WTC11 (cell line): Measurements from ENCODE around the gene ZXDC.

Experiments
- CBFB ChIP-seq: sonication (generic); formaldehyde crosslinking; IDR thresholded peaks from 2 replicates; pipeline ENCODE4 v1.8.1; 2022; ENCODE audit warnings: mild to moderate bottlenecking, low read depth, missing genetic modification reagents
- E2F1 ChIP-seq: sonication (generic); formaldehyde crosslinking; IDR thresholded peaks from 2 replicates; pipeline ENCODE4 v1.8.0; 2022; ENCODE audit warnings: mild to moderate bottlenecking, missing genetic modification reagents
- E2F5 ChIP-seq: sonication (generic); formaldehyde crosslinking; IDR thresholded peaks from 2 replicates; pipeline ENCODE4 v1.8.1; 2022; ENCODE audit warnings: mild to moderate bottlenecking, moderate library complexity, missing genetic modification reagents
- GABPB1 ChIP-seq: sonication (generic); formaldehyde crosslinking; IDR thresholded peaks from 2 replicates; pipeline ENCODE4 v1.8.1; 2023; ENCODE audit warnings: mild to moderate bottlenecking, missing genetic modification reagents
- ZNF512 ChIP-seq: sonication (generic); formaldehyde crosslinking; IDR thresholded peaks from 2 replicates; pipeline ENCODE4 v1.8.1; 2022; ENCODE audit warnings: missing genetic modification reagents, borderline replicate concordance
- TF ChIP-seq, protein P1 (sequence below): fragments of 200-600 bp; IDR thresholded peaks from 2 replicates; pipeline ENCODE4 v1.8.0; 2022; ENCODE audit warnings: antibody characterized with exemption

DNA sequence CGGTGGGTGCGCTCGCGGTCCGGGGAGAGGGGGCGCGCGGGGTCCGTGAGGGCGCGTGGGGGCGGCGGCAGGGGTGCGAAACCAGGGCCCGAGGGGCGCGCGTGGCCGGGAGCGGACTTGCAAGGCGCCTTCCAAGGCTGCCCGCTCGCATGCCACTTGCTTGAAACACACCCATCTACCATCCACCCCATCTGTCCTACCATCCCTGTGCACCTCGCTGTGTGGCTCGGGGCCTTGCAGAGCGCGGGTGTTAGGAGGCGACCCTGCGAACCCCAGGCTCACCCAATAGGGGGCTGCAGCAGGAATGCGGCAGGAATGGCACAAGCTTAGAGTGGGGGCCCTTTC lies 80.7 kb downstream of the ZXDC start:
- TF ChIP-seq E2F5 (CRISPR knock-in tag): no peak; the same call in 1 of the 2 replicates
- TF ChIP-seq, protein P1, sequence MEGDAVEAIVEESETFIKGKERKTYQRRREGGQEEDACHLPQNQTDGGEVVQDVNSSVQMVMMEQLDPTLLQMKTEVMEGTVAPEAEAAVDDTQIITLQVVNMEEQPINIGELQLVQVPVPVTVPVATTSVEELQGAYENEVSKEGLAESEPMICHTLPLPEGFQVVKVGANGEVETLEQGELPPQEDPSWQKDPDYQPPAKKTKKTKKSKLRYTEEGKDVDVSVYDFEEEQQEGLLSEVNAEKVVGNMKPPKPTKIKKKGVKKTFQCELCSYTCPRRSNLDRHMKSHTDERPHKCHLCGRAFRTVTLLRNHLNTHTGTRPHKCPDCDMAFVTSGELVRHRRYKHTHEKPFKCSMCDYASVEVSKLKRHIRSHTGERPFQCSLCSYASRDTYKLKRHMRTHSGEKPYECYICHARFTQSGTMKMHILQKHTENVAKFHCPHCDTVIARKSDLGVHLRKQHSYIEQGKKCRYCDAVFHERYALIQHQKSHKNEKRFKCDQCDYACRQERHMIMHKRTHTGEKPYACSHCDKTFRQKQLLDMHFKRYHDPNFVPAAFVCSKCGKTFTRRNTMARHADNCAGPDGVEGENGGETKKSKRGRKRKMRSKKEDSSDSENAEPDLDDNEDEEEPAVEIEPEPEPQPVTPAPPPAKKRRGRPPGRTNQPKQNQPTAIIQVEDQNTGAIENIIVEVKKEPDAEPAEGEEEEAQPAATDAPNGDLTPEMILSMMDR: no peak
- TF ChIP-seq GABPB1 (CRISPR knock-in tag): no peak
- TF ChIP-seq ZNF512 (CRISPR knock-in tag): no peak
- no peak for TF ChIP-seq CBFB (CRISPR knock-in tag)
- TF ChIP-seq E2F1: no peak
